ENCODE data around the gene RALA.

- no peak for TF ChIP-seq CTCF (IDR thresholded peaks at IDR 0.05)
- no peak for TF ChIP-seq POLR2A (IDR thresholded peaks at IDR 0.05)
Observed at GRCh38 chr7:39664585-39664984, 41.2 kb downstream of the RALA start.

Data from lower leg skin (tissue), 3 donors.